DOHH2 (cell line): ENCODE data around the gene CDK16.

ENCODE experiments used
- H3F3A ChIP-seq: fragments of 200-600 bp; sonication (generic), shearing (Covaris generic); 2 replicates; pipeline ENCODE4 v1.6.0; 2016; ENCODE audit warnings: antibody characterized with exemption, mild to moderate bottlenecking; ENCODE audit not compliant: control insufficient read depth, insufficient read depth
- H3K27ac ChIP-seq: fragments of 200-600 bp; sonication (generic); 2 replicates; pipeline ENCODE4 v1.5.1; 2014; ENCODE audit warnings: low read depth, mild to moderate bottlenecking, low read length, moderate library complexity
- H3K27me3 ChIP-seq: fragments of 200-600 bp; sonication (generic); 2 replicates; pipeline ENCODE4 v1.6.1; 2014; ENCODE audit warnings: mild to moderate bottlenecking, low read length, mixed read lengths; ENCODE audit not compliant: control insufficient read depth
- H3K36me3 ChIP-seq: fragments of 200-600 bp; sonication (generic); 2 replicates; pipeline ENCODE4 v1.6.1; 2014; ENCODE audit warnings: mild to moderate bottlenecking, low read length, moderate library complexity, mixed read lengths; ENCODE audit not compliant: control insufficient read depth
- H3K4me1 ChIP-seq: fragments of 200-600 bp; sonication (generic); 2 replicates; pipeline ENCODE4 v1.6.1; 2014; ENCODE audit warnings: mild to moderate bottlenecking, low read length, mixed read lengths; ENCODE audit not compliant: control insufficient read depth
- H3K4me2 ChIP-seq: fragments of 200-600 bp; sonication (generic); 2 replicates; pipeline ENCODE4 v1.6.0; 2014; ENCODE audit warnings: mild to moderate bottlenecking, low read length, moderate library complexity
- H3K4me3 ChIP-seq: fragments of 200-600 bp; sonication (generic); 2 replicates; pipeline ENCODE4 v1.5.1; 2014; ENCODE audit warnings: mild to moderate bottlenecking, low read length, mixed read lengths
- H3K79me2 ChIP-seq: fragments of 200-600 bp; sonication (generic); 2 replicates; pipeline ENCODE4 v1.6.1; 2014; ENCODE audit warnings: mild to moderate bottlenecking, low read length, mixed read lengths; ENCODE audit not compliant: control insufficient read depth
- H3K9me2 ChIP-seq: fragments of 200-600 bp; sonication (generic); replicated peaks from 2 replicates; pipeline ENCODE4 v1.6.1; 2014; ENCODE audit warnings: mild to moderate bottlenecking, low read length, mixed read lengths; ENCODE audit not compliant: control insufficient read depth
- H3K9me3 ChIP-seq: fragments of 200-600 bp; sonication (generic); 2 replicates; pipeline ENCODE4 v1.6.1; 2014; ENCODE audit warnings: antibody characterized with exemption, low read length, mixed read lengths; ENCODE audit not compliant: control insufficient read depth, insufficient read depth
- H4K20me1 ChIP-seq: fragments of 200-600 bp; sonication (generic); 2 replicates; pipeline ENCODE4 v1.6.0; 2014; ENCODE audit warnings: low read depth, mild to moderate bottlenecking, antibody characterized with exemption, low read length, moderate library complexity; ENCODE audit not compliant: control insufficient read depth, insufficient read depth
- CTCF ChIP-seq: fragments of 200-600 bp; sonication (generic); IDR thresholded peaks from one replicate; pipeline ENCODE4 v1.5.1; 2014; ENCODE audit warnings: antibody characterized with exemption, mild to moderate bottlenecking, low read depth, low read length; ENCODE audit not compliant: poor library complexity, severe bottlenecking
- EZH2phosphoT487 ChIP-seq: fragments of 200-600 bp; sonication (generic); IDR thresholded peaks from 2 replicates; pipeline ENCODE4 v1.6.1; 2017; ENCODE audit warnings: borderline replicate concordance, mild to moderate bottlenecking, antibody characterized with exemption, low read length, moderate library complexity, mixed read lengths

The CDK16 gene

GRCh38 chrX:47247206-47247998 is 28.9 kb downstream of the CDK16 start:
- Histone ChIP-seq H3K9me3 (no peaks in the 10 kb centered on the region), H3K4me3 (no peak overlapping the region), H3K4me1 (no peaks in the 10 kb centered on the region), H3K27ac (no peak overlapping the region), H4K20me1 (no peaks in the 10 kb centered on the region), H3K36me3 (peaks cover 13% of the 10 kb centered on the region), H3K27me3 (no peaks in the 10 kb centered on the region), H3K79me2 (no peaks in the 10 kb centered on the region), H3K9me2 (no peaks in the 10 kb centered on the region), H3F3A (no peaks in the 10 kb centered on the region), H3K4me2 (no peak overlapping the region)
- TF ChIP-seq CTCF (no peak), EZH2phosphoT487 (no peak)

- no peaks in the 10 kb centered on the region for H3K9me3 ChIP-seq
- no peak overlapping the region for H3K4me2 ChIP-seq
- H3K9me2 ChIP-seq = no peaks in the 10 kb centered on the region
- H3K27me3 ChIP-seq = no peaks in the 10 kb centered on the region
- no peak overlapping the region for H3K4me3 ChIP-seq
- peaks cover 10% of the 10 kb centered on the region for H3K36me3 ChIP-seq
- TF ChIP-seq CTCF (no peak), EZH2phosphoT487 (no peak)
- H3K27ac ChIP-seq = no peak overlapping the region
- H4K20me1 ChIP-seq = no peaks in the 10 kb centered on the region
- H3F3A ChIP-seq = no peaks in the 10 kb centered on the region
- H3K79me2 ChIP-seq = no peaks in the 10 kb centered on the region
- H3K4me1 ChIP-seq = no peaks in the 10 kb centered on the region
These were observed 29.5 kb downstream of the CDK16 start for GRCh38 chrX:47247999-47248320.

- no peak overlapping the region for H3K4me3 ChIP-seq
- no peaks in the 10 kb centered on the region for H3K27me3 ChIP-seq
- H3K4me1 ChIP-seq = no peaks in the 10 kb centered on the region
- H3K9me2 ChIP-seq = no peaks in the 10 kb centered on the region
- H3K9me3 ChIP-seq = no peaks in the 10 kb centered on the region
- no peak overlapping the region for H3K27ac ChIP-seq
- TF ChIP-seq CTCF (no peak), EZH2phosphoT487 (no peak)
- no peaks in the 10 kb centered on the region for H3F3A ChIP-seq
- H3K36me3 ChIP-seq = peaks cover 10% of the 10 kb centered on the region
- H3K4me2 ChIP-seq = no peak overlapping the region
- no peaks in the 10 kb centered on the region for H4K20me1 ChIP-seq
- H3K79me2 ChIP-seq = no peaks in the 10 kb centered on the region
These were observed 30.1 kb downstream of the CDK16 start for GRCh38 chrX:47248576-47248975.
